H1 (cell line): ENCODE results near the gene GJB6.

Experiments used
- CTCF ChIP-seq, 3 experiments: IDR thresholded peaks; 1 replicate in 2 of 3; 2 replicates in 1 of 3; pipeline versions ENCODE4 v1.5.1 to v1.6.1; 2011; ENCODE audit warnings: low read length in 3 of 3, mild to moderate bottlenecking in 3 of 3, inconsistent platforms in 2 of 3, low read depth in 1 of 3, moderate library complexity in 1 of 3; ENCODE audit not compliant: insufficient read depth in 1 of 3; ENCODE audit errors: control extremely low read depth in 1 of 3
- EP300 ChIP-seq, 2 experiments: IDR thresholded peaks; 1 replicate in 1 of 2; 2 replicates in 1 of 2; pipeline ENCODE4 v1.6.1; 2011 to 2012; ENCODE audit warnings: low read depth in 2 of 2, low read length in 2 of 2, mild to moderate bottlenecking in 2 of 2, borderline replicate concordance in 1 of 2, inconsistent platforms in 1 of 2, moderate library complexity in 1 of 2
- EZH2 ChIP-seq: fragments of 200-600 bp; sonication (generic); IDR thresholded peaks from 2 replicates; pipeline ENCODE4 v1.7.1; 2012; ENCODE audit warnings: low read depth, mild to moderate bottlenecking, moderate library complexity, low read length, inconsistent platforms; ENCODE audit not compliant: severe bottlenecking

GRCh38 chr13:20241593-20241992, 9.5 kb upstream of the GJB6 start:
- TF ChIP-seq CTCF (IDR thresholded peaks at IDR 0.05; ENCODE audit: control extremely low read depth in 1 of 3, insufficient read depth in 1 of 3, low read depth in 1 of 3, low read length in 3 of 3) (no peak), EP300 (IDR thresholded peaks at IDR 0.05; ENCODE audit: borderline replicate concordance in 1 of 2, low read depth in 2 of 2, low read length in 2 of 2) (no peak), EZH2 (no peak)
